RKO (cell line): ENCODE results near the gene NUP107.

ENCODE experiments used
- DNase-seq: peaks from one replicate; pipeline ENCODE4 v3.0.0-alpha.2; 2016; ENCODE audit warnings: low spot score

NUP107 gene

GRCh38 chr12:68775121-68775630 is 88.4 kb downstream of the NUP107 start:
- DNase-seq, result no peak

GRCh38 chr12:68776976-68777610 is 90.3 kb downstream of the NUP107 start:
- DNase-seq, result no peak

- no peak for DNase-seq
These were observed 92.5 kb downstream of the NUP107 start for GRCh38 chr12:68779280-68779679.

- no peak for DNase-seq
These were observed 94.0 kb downstream of the NUP107 start for GRCh38 chr12:68780731-68781130.

GRCh38 chr12:68781728-68782127 is 95.0 kb downstream of the NUP107 start:
- DNase-seq, result no peak

GRCh38 chr12:68784015-68784414 is 97.2 kb downstream of the NUP107 start:
- DNase-seq, result no peak

GRCh38 chr12:68785358-68785757 is 98.6 kb downstream of the NUP107 start:
- DNase-seq, result no peak

- DNase-seq, result no peak
These were observed 99.0 kb downstream of the NUP107 start for GRCh38 chr12:68785823-68786222.

DNA sequence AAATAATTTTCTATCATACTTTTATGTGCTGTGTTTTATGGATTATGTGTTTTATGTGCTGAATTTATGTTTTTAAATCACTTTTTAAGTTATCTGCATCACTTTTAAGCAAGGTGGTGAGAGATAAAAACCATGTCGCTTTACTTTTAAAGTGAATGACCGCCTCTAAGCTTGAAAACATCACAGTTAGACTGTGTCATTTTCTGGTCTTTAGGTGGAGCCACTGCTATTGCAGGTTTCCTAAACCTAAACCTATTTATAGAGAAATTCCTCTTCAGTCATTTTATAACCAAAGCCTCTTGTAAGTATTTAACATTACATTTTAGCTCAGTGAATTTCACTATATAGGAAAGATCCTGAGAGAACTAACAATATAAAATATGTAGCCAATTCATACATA is 100.2 kb downstream of the NUP107 start:
- no peak for DNase-seq

DNA sequence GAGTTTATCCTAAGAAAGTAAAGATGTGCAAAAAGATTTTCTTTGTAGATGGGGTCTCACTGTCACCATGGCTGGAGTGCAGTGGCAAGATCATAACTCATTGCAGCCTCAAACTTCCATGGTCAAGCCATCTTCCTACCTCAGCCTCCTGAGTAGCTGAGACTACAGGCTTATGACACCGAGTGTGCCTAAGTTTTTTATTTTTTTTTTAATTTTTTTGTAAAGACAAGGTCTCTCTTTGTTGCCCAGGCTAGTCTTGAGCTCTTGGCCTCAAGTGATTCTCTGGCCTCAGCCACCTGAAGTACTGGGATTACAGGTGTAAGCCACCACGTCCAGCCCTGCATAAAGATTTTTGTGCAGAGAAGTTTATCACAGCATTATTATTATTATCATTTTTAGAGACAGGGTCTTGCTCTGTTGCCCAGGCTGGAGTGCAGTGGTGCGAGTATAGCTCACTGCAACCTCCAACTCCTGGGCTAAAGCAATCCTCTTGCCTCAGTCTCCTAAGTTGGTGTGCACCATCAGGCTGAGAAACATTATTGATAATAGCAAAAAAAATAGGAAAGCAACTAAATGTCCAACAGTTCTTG is 101.9 kb downstream of the NUP107 start:
- no peak for DNase-seq

DNA sequence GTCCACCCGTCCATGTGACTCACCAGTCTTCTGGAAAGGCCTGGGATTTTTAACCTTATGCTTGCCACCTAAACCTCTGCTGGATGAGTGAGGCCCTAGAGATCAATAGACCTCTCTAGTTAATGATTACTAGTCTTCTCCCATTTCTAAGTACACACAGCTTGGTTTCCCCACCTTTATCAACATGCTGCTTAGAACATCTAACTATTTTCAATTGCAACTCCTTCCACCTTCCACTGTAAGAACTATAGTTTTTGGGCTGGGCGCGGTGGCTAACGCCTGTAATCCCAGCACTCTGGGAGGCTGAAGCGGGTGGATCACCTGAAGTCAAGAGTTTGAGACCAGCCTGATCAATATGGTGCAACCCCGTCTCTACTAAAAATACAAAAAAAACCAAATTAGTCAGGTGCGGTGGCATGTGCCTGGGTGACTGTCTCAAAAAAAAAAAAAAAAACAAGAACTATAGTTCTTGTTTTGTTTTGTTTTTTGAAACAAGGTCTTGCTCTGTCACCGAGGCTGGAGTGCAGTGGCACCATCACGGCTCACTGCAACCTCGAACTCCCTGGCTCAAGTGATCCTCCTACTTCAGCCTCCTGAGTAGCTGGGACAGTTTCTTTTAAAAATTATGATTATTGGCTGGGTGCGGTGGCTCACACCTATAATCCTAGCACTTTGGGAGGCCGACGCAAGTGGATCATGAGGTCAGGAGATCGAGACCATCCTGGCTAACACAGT is 102.5 kb downstream of the NUP107 start:
- no peak for DNase-seq

DNA sequence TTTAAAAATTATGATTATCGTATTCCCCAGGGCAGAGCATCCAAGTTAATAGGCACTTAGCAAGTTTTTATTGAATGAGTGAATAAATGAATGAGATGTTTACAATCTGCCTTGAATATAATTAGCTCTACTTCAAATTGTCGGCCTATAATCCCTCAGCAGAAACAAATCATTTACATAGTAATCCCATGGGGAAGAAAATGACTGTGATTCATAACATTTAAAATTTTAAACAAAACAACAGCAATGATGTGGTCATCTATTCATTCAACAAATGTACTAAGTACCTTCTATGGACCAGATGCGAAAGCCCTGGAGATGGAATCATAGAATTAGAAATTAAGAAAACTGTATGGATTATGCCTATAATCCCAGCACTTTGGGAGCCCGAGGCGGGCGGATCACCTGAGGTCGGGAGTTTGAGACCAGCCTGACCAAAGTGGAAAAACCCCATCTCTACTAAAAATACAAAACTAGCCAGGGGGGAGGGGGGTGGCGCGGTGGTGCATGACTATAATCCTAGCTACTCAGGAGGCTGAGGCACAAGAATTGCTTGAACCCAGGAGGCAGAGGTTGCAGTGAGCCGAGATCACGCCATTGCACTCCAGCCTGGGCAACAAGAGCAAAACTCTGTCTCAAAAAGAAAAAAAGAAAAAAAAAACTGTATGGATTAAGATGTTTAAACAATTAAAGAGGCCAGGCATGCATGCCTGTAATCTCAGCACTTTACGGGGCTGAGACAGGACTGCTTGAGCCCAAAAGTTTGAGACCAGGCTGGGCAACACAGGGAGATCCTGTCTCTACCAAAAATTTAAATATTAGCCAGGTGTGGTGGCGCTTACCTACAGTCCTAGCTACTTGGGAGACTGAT is 103.5 kb downstream of the NUP107 start:
- DNase-seq, result no peak

GRCh38 chr12:68790952-68791234 is 104.1 kb downstream of the NUP107 start:
- DNase-seq, result no peak

DNA sequence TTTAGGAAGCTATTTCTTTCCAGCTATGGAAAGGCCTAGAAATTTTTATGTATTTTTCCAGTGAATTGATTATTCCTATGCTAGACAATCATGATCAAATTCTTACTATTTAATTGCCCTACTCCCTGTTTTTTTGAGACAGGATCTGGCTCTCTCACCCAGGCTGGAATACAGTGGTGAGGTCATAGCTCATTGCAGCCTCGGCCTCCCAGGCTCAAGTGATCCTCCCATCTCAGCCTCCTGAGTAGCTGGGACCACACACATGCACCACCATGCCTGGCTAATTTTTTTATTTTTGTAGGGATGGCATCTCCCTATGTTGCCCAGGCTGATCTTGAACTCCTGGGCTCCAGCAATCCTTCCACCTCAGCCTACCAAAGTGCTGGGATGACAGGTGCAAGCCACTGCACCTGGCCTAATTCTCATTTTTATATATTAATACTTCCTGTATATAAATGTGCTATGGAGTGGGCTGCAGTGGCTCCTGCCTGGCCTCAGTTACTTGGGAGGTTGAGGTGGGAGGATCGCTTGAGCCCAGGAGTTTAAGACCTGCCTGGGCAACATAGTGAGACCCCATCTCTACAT is 105.2 kb downstream of the NUP107 start:
- no peak for DNase-seq

DNA sequence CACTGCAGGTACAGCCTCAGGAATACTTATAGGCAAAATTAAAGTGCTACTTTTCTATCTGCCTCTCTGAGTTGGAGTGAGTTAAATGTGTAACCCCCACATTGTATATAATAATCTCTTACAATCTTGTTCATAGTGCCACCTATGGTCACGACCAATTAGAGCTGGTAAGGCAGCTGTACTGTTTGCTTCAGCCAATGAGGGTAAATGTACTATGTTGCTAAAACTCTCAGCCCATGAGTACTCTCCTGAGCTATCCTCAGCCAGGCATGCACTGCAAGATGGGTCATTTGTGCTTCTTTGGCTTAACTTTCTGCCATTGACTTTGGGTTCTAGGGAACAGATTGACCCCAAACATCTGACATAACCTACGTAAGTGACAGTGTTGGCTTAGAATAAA is 106.2 kb downstream of the NUP107 start:
- DNase-seq, result peak; percentile 65

- no peak for DNase-seq
These were observed 106.7 kb downstream of the NUP107 start for GRCh38 chr12:68793436-68793835.

- DNase-seq, result no peak
These were observed 107.3 kb downstream of the NUP107 start for GRCh38 chr12:68793975-68794652.

- peak; percentile 89 for DNase-seq
These were observed 108.0 kb downstream of the NUP107 start for GRCh38 chr12:68794653-68795251.
